ENCODE measurements around the gene SDCBP2. TPM values are rescaled to one million over a fixed set of nuclear protein-coding genes. Genes with fewer than 3 reads are reported as not detected.
A peak's percentile ranks its signal among the peaks of the same experiment; 100 is the strongest.
"Not testable (repeated sequence)": the region's sequence is repeated elsewhere in the genome, so short reads cannot be mapped to it uniquely, and the experiment has no call there.

SDCBP2 gene
- total RNA-seq, 4 donors from 2014 or later: 18.0 to 37.6 (median 34.7) TPM

DNA sequence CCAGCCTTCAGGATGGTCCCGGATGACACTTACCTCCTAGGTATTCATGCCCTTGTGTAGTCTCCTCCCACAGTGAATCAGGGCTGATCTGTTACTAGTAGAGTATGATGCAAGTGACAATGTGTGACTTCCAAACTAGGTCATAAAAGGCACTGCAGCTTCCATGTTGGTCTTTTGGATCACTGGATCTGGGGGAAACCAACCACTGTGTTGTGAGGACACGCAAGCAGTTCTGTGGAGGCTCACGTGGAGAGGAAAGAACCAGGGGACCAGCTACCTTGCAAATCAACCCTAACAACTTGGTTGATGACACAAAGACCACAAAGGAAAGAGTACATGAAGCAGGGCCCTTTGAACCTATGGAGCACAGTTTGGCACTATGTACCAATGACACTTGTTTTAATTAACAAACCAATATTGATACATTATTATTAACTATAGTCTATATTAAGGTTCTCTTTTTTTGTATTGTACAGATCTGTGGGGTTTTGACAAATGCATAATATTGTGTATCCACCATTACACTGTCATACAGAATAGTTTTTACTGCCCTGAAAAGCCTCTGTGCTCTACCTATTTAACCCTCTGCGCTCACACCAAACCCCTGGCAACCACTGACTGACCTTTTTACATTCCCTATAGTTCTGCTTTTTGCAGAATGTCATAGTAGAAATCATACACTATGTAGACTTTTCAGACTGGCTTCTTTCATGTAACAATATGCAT, 16.3 kb upstream of the SDCBP2 start:
- WGBS, 2 donors: 92 to 95% methylated on average over 4 of the region's 4 CpGs
- no peaks in the 10 kb centered on the region for H3K4me1 ChIP-seq
- DNase-seq: no peak
- no peak overlapping the region for H3K4me3 ChIP-seq (replicated peaks in 1 of 3)
- no peak for TF ChIP-seq POLR2A (IDR thresholded peaks at IDR 0.05)
- TF ChIP-seq, protein P1, sequence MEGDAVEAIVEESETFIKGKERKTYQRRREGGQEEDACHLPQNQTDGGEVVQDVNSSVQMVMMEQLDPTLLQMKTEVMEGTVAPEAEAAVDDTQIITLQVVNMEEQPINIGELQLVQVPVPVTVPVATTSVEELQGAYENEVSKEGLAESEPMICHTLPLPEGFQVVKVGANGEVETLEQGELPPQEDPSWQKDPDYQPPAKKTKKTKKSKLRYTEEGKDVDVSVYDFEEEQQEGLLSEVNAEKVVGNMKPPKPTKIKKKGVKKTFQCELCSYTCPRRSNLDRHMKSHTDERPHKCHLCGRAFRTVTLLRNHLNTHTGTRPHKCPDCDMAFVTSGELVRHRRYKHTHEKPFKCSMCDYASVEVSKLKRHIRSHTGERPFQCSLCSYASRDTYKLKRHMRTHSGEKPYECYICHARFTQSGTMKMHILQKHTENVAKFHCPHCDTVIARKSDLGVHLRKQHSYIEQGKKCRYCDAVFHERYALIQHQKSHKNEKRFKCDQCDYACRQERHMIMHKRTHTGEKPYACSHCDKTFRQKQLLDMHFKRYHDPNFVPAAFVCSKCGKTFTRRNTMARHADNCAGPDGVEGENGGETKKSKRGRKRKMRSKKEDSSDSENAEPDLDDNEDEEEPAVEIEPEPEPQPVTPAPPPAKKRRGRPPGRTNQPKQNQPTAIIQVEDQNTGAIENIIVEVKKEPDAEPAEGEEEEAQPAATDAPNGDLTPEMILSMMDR (IDR thresholded peaks at IDR 0.05): no peak
- no peaks in the 10 kb centered on the region for H3K9me3 ChIP-seq
- no peak overlapping the region for H3K27ac ChIP-seq
- no peaks in the 10 kb centered on the region for H3K27me3 ChIP-seq
- no peaks in the 10 kb centered on the region for H3K36me3 ChIP-seq
- intact Hi-C loops (cut with DNase I): no loop called here

DNA sequence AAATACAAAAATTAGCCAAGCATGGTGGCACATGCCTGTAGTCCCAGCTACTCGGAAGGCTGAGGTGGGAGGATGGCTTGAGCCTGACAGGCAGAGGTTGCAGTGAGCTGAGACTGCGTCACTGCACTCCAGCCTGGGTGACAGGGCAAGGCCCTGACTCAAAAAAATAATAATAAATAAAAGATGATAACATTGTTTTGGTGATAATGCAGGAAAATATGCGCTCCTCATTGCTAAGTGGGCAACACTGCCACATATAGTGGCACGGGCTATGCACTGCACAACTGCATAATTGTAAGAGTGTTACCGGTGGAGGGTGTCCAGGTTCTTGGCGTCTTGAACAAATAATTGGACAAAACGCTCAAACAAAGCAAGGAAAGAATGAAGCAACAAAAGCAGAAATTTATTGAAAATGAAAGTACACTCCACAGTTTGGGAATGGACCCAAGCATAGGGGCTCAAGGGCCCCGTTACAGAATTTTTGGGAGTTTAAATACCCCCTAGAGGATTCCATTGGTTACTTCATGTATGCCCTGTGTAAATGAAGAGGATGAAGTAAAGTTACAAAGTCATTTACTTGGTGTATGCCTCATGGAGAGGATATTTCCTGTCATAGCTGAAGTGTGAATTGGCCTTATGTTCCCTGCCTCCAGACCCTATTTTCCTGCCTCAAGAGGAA, 14.6 kb upstream of the SDCBP2 start:
- H3K9me3 ChIP-seq; H3K27me3 ChIP-seq; intact Hi-C loops (cut with DNase I); H3K4me1 ChIP-seq; H3K27ac ChIP-seq; DNase-seq; H3K36me3 ChIP-seq; H3K4me3 ChIP-seq (replicated peaks in 1 of 3): not testable (repeated sequence)
- WGBS, 2 donors: 89 to 92% methylated on average over 8 of the region's 8 CpGs

DNA sequence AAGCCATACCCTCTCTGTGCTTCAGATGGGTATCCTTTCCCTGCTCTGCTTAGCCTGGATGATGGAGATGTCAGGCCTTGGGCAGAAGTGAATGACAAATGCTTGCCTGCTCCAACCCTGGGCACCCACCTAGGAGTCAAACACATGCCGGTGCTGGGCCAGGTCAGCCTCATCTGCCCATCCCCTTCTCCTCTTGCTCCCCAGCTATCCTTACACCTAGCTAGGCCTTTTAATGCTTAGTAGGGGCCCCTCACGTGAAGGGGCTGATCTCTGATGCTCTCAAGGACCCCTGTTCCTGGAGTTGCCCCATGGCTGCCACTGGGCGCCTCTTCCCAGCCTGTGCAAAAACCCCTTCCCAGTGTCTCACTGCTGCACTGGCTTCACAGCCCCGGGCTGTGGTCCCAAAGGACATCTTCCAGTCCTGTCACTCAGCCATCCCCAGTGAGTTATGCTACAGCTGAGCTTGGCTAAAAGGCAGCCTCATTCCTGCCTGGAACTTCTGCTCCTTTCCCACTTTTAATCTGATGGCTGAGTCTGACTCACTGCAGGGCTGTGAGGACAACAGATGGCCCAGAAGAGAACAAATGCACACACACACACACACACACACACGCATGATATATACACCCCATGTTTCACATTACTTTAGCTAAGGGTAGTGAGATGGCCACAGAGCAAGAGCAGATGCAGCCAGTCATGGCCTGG, 12.8 kb upstream of the SDCBP2 start:
- TF ChIP-seq, protein P1 (IDR thresholded peaks at IDR 0.05): no peak
- TF ChIP-seq POLR2A (IDR thresholded peaks at IDR 0.05): no peak
- no peak for DNase-seq

DNA sequence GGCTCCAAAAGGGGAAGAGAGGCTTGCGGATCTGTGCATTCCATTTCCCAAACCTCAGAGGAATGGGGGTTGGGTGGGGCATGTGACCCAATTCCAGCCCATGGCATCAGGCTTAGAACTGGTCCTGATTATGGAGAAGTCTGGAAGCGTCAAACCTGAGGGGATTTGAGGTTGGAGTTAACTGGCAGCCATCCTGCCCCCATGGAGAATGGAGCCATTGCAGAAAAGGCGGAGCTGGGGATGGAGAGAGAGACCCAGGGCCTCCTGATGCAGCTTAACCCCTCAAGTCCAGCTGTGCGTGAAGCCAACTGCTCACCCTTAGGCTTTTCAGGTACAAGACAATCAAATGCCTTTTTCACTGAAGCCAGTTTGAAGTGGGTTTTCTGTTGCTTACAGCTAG, 9.9 kb upstream of the SDCBP2 start:
- 85 to 91% methylated on average over 4 of the region's 4 CpGs for WGBS, 2 donors
- DNase-seq: no peak
- intact Hi-C loops (cut with DNase I): no loop called here
- Histone ChIP-seq H3K4me3 (replicated peaks in 1 of 3) (no peak overlapping the region), H3K27ac (peak overlapping the region in 2 of 3 donors; percentile 3 to 17), H3K36me3 (no peaks in the 10 kb centered on the region), H3K9me3 (no peaks in the 10 kb centered on the region), H3K27me3 (no peaks in the 10 kb centered on the region), H3K4me1 (peaks cover 15 to 38% of the 10 kb centered on the region in 2 donors)
- TF ChIP-seq, protein P1 (IDR thresholded peaks at IDR 0.05): no peak
- no peak for TF ChIP-seq POLR2A (IDR thresholded peaks at IDR 0.05)

More for the DNA sequence above, 12.8 kb upstream of the SDCBP2 start:
- whole genome bisulfite sequencing, 2 donors: 79 to 92% methylated on average over 5 of the region's 5 CpGs
- Histone ChIP-seq H3K27ac (no peak overlapping the region), H3K4me1 (peaks cover 0 to 20% of the 10 kb centered on the region in 2 donors), H3K36me3 (no peaks in the 10 kb centered on the region), H3K27me3 (no peaks in the 10 kb centered on the region), H3K9me3 (no peaks in the 10 kb centered on the region), H3K4me3 (replicated peaks in 1 of 3) (no peak overlapping the region)
- intact Hi-C loops (cut with DNase I): no loop called here

DNA sequence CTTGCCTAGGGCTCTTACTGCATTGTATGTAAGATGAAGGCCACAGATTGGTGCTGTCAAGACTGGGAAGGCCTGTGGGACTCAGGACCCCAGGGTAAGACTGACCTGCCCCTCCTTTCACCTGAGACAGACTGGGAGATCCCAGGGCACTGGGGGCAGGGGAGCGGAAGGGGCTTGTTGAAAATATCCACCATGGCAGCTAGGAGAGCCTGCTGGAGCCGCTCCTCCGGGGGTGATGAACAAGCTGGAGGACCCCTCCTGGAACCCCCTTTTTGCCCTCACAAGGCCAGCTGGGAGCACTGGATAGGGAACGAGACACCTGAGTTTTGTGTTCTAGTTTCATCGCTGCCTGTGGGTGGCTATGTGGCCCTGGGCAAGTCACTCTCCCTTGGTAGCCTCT, 9.2 kb upstream of the SDCBP2 start:
- Histone ChIP-seq H3K27ac (peak overlapping the region in 2 of 3 donors; percentile 17 to 86), H3K36me3 (no peaks in the 10 kb centered on the region), H3K27me3 (no peaks in the 10 kb centered on the region), H3K4me3 (replicated peaks in 1 of 3) (no peak overlapping the region), H3K4me1 (peaks cover 15 to 38% of the 10 kb centered on the region in 2 donors), H3K9me3 (no peaks in the 10 kb centered on the region)
- TF ChIP-seq POLR2A (IDR thresholded peaks at IDR 0.05): no peak
- TF ChIP-seq, protein P1 (IDR thresholded peaks at IDR 0.05): no peak
- intact Hi-C loops (cut with DNase I): no loop called here
- WGBS, 2 donors: 98 to 100% methylated on average over 3 to 5 of the region's 5 CpGs
- no peak for DNase-seq
